ENCODE data around the gene AFAP1L2. TPM values are rescaled to one million over a fixed set of nuclear protein-coding genes. Genes with fewer than 3 reads are reported as not detected.
"Not testable (repeated sequence)": the region's sequence is repeated elsewhere in the genome, so short reads cannot be mapped to it uniquely, and the experiment has no call there.

The AFAP1L2 gene
- total RNA-seq, 1 donor from 2014 or later: 4.5 TPM

DNA sequence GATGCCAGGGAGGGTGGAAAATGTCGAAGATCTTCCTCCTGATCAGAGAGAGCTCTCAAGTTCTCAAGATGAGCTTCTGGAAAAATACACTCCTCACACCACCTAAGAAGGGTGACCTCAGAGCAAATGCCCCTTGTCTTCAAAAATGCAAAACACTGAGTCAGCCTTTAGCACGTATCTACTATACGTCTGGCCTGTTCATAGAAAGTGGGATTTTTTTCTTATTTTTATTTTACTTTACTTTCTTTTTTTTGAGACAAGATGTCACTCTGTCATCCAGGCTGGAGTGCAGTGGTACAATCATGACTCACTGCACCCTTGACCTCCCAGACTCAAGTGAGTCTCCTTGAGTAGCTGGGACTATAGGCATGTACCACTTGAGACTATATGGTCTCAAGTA lies 57.1 kb downstream of the AFAP1L2 start:
- ATAC-seq (no peak), DNase-seq (no peak)
- intact Hi-C loops (cut with micrococcal nuclease): no loop called here

GRCh38 chr10:114346176-114347031 lies 57.9 kb downstream of the AFAP1L2 start:
- DNase-seq (no peak), ATAC-seq (peak; percentile 29)
- intact Hi-C loops (cut with micrococcal nuclease): no loop called here

- intact Hi-C loops (cut with micrococcal nuclease): no loop called here
- no peak for DNase-seq
- ATAC-seq: no peak
Observed at GRCh38 chr10:114345701-114346100, 58.6 kb downstream of the AFAP1L2 start.

- intact Hi-C loops (cut with micrococcal nuclease): no loop called here
- no peak for ATAC-seq
Observed at GRCh38 chr10:114343623-114344505, 60.4 kb downstream of the AFAP1L2 start.

DNA sequence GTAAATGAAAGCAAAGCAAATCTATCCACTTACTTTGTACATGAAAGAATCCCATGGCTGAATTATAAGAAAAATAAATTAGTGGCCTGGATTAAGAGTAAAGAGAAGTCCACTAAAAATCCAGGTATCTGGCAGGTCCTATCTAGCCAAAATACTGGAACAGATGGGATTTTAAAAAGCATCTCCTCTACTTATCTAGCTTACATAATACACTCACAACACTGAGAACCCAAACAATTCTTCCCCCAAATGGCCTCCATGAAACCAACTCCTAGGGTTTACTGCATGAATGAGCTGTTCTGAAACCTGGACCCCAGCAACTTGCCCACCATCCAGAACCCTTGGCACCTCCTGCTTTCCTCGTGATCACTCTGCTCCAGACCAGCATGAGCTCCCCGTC lies 61.3 kb downstream of the AFAP1L2 start:
- DNase-seq (no peak), ATAC-seq (no peak)
- intact Hi-C loops (cut with micrococcal nuclease): no loop called here

More at GRCh38 chr10:114343623-114344505, 60.4 kb downstream of the AFAP1L2 start:
- DNase-seq: no peak

DNA sequence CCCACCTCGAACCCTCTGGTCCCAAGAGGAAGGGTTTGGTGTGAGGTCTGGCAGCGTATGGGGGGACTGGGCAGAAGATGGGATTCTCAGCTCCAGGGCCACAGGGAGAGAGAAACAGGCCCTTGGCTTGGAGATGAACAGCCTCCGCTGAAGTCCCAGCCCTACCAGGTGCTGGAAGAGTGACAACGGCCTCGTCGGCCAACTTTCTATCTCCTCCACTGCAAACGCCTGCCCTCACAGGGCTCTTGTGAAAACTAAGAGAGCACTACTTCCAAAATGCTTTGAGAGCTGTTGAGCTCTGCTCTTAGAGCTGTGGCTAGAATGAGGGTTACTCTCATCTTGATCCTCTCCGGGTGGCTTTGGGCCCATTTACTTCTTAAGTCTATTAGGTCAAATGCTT lies 63.5 kb downstream of the AFAP1L2 start:
- intact Hi-C loops (cut with micrococcal nuclease): no loop called here
- DNase-seq (peak; percentile 64), ATAC-seq (peak; percentile 85)

GRCh38 chr10:114337510-114338462 lies 66.5 kb downstream of the AFAP1L2 start:
- DNase-seq: no peak
- intact Hi-C loops (cut with micrococcal nuclease): no loop called here
- no peak for ATAC-seq

DNA sequence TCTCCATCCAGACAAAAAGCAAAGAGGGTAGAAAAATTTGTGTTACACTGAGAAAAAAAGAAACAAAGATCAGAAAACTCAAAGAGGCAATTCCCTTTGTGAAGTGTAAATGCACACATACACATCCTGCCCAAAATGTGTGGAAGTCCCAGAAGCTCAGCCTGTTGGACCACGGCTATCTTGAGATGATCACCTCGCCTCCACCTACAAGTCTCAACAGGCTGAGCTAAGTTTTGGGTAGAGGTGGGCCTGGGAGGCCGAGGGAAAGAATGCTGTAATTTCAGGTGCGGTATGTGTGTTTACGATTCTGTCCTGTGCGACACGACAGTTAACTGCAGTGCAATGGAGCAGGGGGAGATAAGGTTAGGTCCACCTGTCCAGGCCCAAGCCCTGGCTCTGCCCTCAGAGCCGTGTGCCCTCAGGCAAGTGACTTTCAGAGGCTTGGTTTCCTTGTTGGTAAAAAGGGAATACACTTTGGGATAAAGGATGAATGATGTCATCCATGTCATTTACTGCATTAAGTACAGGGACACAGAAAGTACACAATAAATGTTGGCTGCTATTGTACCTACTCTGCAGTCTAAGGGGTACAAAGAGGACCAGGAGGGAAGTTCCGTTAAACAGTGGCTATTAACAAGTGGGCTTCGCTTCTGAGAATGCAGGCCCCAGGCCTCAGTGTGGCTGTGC lies 67.3 kb downstream of the AFAP1L2 start:
- intact Hi-C loops (cut with micrococcal nuclease): no loop called here
- DNase-seq: no peak
- no peak for ATAC-seq

GRCh38 chr10:114335614-114336013 lies 68.7 kb downstream of the AFAP1L2 start:
- intact Hi-C loops (cut with micrococcal nuclease): no loop called here
- no peak for ATAC-seq
- DNase-seq: no peak

DNA sequence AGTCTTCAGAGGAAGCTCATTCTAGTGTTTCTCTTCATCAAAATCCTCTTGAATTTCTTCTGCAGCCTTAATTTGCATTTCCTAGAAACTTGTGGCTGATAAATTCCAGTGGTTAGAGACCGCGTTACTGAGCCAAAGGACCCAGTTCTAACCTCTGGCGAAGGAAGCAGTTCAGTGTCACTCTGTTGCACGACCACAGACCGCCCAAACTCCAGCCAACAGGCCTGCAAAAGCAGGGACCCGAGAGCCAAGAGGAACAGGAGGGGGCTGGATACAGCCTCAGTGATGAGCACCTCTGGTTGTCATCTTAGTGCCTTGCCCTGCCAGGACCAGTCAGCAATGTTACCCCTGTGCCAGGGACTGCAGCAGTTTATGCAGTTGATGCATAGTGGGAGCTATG lies 70.0 kb downstream of the AFAP1L2 start:
- DNase-seq (no peak), ATAC-seq (no peak)
- intact Hi-C loops (cut with micrococcal nuclease): no loop called here

DNA sequence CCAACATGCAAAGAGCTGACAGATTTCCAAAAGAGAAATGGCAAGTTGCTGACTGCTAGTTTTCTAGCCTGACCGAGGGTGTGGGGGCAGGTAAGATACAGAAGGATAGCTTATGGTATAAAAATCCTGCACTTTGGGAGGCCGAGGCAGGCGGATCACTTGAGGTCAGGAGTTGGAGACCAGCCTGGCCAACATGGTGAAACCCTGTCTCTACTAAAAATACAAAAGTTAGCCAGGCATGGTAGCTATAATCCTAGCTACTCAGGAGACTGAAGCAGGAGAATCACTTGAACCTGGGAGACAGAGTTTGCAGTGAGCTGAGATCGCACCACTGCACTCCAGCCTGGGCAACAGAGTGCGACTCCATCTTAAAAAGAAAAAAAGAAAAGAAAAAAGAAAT lies 70.9 kb downstream of the AFAP1L2 start:
- DNase-seq; intact Hi-C loops (cut with micrococcal nuclease); ATAC-seq: not testable (repeated sequence)

- intact Hi-C loops (cut with micrococcal nuclease): no loop called here
- ATAC-seq: peak; percentile 8
Observed at GRCh38 chr10:114332301-114333192, 71.8 kb downstream of the AFAP1L2 start.

DNA sequence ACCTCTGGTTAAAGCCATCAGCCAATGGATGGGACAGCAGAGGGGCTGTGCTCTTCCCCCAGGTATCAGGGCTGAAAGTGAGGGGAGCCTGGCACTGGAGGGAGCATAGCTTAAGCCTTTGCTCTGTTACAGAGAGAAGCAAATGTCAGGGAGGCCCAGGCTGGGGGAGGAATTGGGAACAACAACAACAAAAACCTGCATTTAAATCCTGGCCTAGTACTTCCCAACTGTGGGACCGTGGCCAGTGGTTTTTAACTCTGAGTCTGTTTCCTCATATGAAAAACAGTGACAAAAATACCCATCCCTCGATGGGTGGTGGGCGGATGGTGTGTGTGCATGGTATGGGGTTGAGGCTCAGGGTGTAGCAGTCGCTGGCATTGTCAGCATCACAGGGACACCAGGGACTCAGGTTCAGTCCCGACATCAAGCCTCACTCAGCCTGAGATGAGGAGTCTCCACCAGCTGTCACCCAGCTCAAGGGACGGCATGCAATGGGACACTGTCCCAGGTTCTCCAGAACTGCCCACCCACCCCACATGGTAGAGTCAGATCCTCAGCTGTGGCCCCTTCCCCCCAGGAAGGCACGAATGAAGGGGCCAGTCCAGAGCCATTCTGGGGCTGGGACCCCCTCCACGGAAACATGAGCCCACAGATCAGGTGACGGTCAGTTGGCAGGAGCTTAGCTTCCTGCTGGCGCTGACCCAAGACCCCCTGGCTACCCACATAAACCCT lies 74.5 kb downstream of the AFAP1L2 start:
- ATAC-seq: no peak
- intact Hi-C loops (cut with micrococcal nuclease): no loop called here
- no peak for DNase-seq

More at GRCh38 chr10:114332301-114333192, 71.8 kb downstream of the AFAP1L2 start:
- no peak for DNase-seq

GRCh38 chr10:114328874-114329273 lies 75.4 kb downstream of the AFAP1L2 start:
- DNase-seq: peak; percentile 76
- intact Hi-C loops (cut with micrococcal nuclease): no loop called here
- ATAC-seq: peak; percentile 73

GRCh38 chr10:114328441-114328812 lies 75.9 kb downstream of the AFAP1L2 start:
- peak; percentile 55 for DNase-seq
- peak; percentile 53 for ATAC-seq
- intact Hi-C loops (cut with micrococcal nuclease): no loop called here

DNA sequence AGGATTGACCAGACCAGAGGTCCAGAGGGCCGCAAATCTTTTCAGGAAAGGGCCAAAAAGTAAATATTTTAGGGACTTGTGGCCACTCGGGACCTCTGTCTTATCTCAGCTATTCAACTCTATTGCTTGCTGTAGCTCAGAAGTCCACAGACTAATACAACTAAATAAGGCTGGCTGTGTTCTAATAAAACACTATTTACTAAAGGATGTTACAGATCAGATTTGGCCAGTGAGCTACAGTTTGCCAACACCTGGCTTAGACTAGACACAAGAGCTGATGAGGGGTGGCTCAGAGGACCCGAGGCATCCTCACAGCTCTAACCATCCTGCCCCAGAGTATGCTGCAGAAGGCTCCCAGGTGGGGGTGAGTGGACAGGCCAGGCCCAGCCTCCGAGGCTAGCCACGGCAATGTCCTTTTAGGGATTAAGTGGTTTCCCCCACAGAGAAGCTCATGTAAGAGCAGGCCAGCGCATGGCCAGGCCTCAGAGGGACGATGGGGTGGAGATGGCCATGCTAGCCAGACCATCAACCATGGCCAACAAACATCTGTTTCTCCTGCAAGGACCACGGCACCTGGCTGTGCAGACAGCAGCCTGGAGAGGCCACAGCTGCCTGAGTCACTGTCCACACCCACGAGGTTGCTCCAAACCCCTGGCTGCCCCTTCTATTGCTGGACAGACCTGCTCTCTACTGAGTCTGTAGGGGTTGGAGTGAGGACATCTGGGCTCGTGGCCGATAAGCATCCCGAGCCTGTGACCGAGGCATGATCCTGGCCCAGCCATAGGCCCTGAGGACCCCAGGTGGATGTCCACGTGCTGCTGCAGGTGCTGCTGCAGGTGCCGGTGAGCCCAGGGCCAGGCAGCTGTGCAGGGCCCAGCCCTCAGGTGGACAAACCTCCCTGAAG lies 76.5 kb downstream of the AFAP1L2 start:
- DNase-seq (peak; percentile 73), ATAC-seq (peak; percentile 76)
- intact Hi-C loops (cut with micrococcal nuclease): no loop called here
